GM23248 (cell line): ENCODE measurements around the gene PPP2R3B. TPM values are rescaled to one million over a fixed set of nuclear protein-coding genes. Genes with fewer than 3 reads are reported as not detected.

Experiments used
- DNase-seq: peaks from one replicate; pipeline ENCODE4 v3.0.0-alpha.2; 2015
- H2AFZ ChIP-seq: fragments of 200-600 bp; sonication (generic); 2 replicates; pipeline ENCODE4 v1.6.1; 2016; ENCODE audit warnings: antibody characterized with exemption
- H3F3A ChIP-seq: fragments of 200-600 bp; sonication (generic); 2 replicates; pipeline ENCODE4 v1.6.1; 2016; ENCODE audit warnings: mild to moderate bottlenecking, antibody characterized with exemption, mixed run types; ENCODE audit not compliant: insufficient read depth
- H3K27ac ChIP-seq: fragments of 200-600 bp; sonication (generic); 2 replicates; pipeline ENCODE4 v1.5.1; 2016; ENCODE audit warnings: mild to moderate bottlenecking
- H3K27me3 ChIP-seq: fragments of 200-600 bp; sonication (generic); replicated peaks from 2 replicates; pipeline ENCODE4 v1.6.1; 2016; ENCODE audit warnings: mild to moderate bottlenecking; ENCODE audit not compliant: insufficient read depth
- H3K36me3 ChIP-seq: fragments of 200-600 bp; sonication (generic); 2 replicates; pipeline ENCODE4 v1.6.1; 2016; ENCODE audit warnings: low read depth, mild to moderate bottlenecking
- H3K4me1 ChIP-seq: fragments of 200-600 bp; sonication (generic); 2 replicates; pipeline ENCODE4 v1.6.1; 2016; ENCODE audit warnings: mild to moderate bottlenecking; ENCODE audit not compliant: insufficient read depth
- H3K4me2 ChIP-seq: fragments of 200-600 bp; sonication (generic); one replicate; pipeline ENCODE4 v1.6.1; 2016; ENCODE audit warnings: mild to moderate bottlenecking; ENCODE audit not compliant: unreplicated experiment
- H3K4me3 ChIP-seq: fragments of 200-600 bp; sonication (generic); 2 replicates; pipeline ENCODE4 v1.5.1; 2016; ENCODE audit warnings: mild to moderate bottlenecking
- H3K79me2 ChIP-seq: fragments of 200-600 bp; sonication (generic); 2 replicates; pipeline ENCODE4 v1.6.1; 2016; ENCODE audit warnings: mild to moderate bottlenecking; ENCODE audit not compliant: insufficient read depth
- H3K9ac ChIP-seq: fragments of 200-600 bp; sonication (generic); 2 replicates; pipeline ENCODE4 v1.6.1; 2016; ENCODE audit warnings: mild to moderate bottlenecking
- H3K9me2 ChIP-seq: fragments of 200-600 bp; sonication (generic); 2 replicates; pipeline ENCODE4 v1.6.1; 2016; ENCODE audit warnings: mixed run types, mild to moderate bottlenecking, moderate library complexity; ENCODE audit not compliant: insufficient read depth
- H3K9me3 ChIP-seq: fragments of 200-600 bp; sonication (generic); one replicate; pipeline ENCODE4 v1.6.1; 2017; ENCODE audit warnings: low read depth
- H4K20me1 ChIP-seq: fragments of 200-600 bp; sonication (generic); 2 replicates; pipeline ENCODE4 v1.6.0; 2016; ENCODE audit not compliant: insufficient read depth
- EZH2 ChIP-seq: fragments of 200-600 bp; sonication (generic); IDR thresholded peaks from 2 replicates; pipeline ENCODE4 v1.6.1; 2018; ENCODE audit warnings: antibody characterized with exemption, mild to moderate bottlenecking; ENCODE audit not compliant: insufficient read depth, poor library complexity, severe bottlenecking
- EZH2phosphoT487 ChIP-seq: fragments of 200-600 bp; sonication (generic); IDR thresholded peaks from 2 replicates; pipeline ENCODE4 v1.6.1; 2018; ENCODE audit warnings: antibody characterized with exemption, moderate library complexity, mild to moderate bottlenecking, low read depth; ENCODE audit not compliant: insufficient read depth
- WGBS, 2 experiments: methylation state at CpG; one replicate each; pipeline ENCODE4 v1.1.6; 2015 to 2017; ENCODE audit warnings: low lambda C conversion rate in 2 of 2, low coverage in 1 of 2; ENCODE audit errors: missing lambda C conversion rate in 2 of 2; 5-methylcytosine and 5-hydroxymethylcytosine counted together
- in situ Hi-C: fragments of 300-500 bp; cut with MboI; formaldehyde crosslinking; loops from 2 replicates; pipeline ENCODE4 v1.15.0; 2020
- polyA plus RNA-seq: library from polyadenylated mRNA; unstranded; fragments of >200 nt; fragmentation: Nextera tagmentation; extraction: Ambion mirVana; gene quantifications from 2 replicates; pipeline ENCODE4 v1.2.1, GENCODE V29; 2016
- total RNA-seq: library from RNA; depleted of rRNA; stranded (reverse); fragments of >200 nt; shearing (Covaris generic); gene quantifications from 2 replicates; pipeline ENCODE4 v1.2.3, GENCODE V29; 2014

The PPP2R3B gene
- total and polyA plus RNA-seq, 2 experiments from 2014 or later: 7.4 to 16.6 TPM

DNA sequence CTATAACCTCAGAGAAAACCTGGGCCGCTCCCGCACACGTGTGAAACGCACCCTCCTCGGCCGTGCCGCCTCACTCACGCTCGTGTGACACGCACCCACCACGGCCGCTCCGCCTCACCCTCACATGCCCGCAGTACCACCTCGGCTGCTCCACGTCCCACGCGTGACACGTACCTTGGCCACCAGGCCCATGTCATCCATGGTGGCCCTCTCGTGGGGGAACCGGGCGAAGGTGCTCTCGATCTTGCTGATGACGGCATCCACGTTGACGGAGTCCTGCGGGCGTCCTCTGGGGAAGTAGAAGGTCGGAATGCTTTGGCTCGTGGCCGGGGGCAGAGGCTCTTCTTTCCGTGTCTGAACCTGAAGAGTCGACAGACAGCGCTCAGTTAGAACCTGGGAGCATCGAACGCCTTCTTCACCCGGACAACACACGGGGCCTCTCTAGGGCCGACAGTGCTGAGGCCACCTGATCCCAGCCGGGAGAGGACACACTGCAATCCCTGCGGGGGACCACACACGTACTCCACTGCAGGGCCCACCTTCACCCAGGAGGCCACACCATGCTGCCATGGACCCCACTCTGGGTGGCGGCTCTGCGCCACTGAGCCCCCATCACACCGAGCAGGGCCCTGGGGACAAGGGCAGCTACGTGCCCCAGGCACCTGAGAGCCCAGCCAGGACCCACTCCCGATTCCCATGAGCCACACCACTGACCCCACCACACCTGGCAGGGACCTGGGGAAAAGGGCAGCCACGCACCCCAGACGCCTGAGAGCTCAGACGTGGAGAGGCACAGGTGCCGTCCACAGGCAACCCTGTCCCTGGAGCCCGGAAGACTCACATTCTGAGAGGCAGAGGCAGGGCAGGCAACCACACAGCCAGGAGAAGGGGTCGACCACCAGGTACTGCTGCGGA, 25.2 kb downstream of the PPP2R3B start:
- H3K9me3 ChIP-seq: no peaks in the 10 kb centered on the region
- WGBS, 2 experiments: 97 to 100% methylated on average over 43 to 49 of the region's 54 CpGs
- no peaks in the 10 kb centered on the region for H3K27me3 ChIP-seq
- H3K9ac ChIP-seq: no peak overlapping the region
- H3F3A ChIP-seq: 0 out of 2 replicates have a peak, but pooled peaks cover 3% of the 10 kb centered on the region
- in situ Hi-C loops: no loop called here
- no peaks in the 10 kb centered on the region for H3K9me2 ChIP-seq
- no peak for DNase-seq
- no peaks in the 10 kb centered on the region for H4K20me1 ChIP-seq
- no peak overlapping the region for H3K27ac ChIP-seq
- no peak overlapping the region for H2AFZ ChIP-seq
- H3K4me3 ChIP-seq: no peak overlapping the region
- H3K79me2 ChIP-seq: no peaks in the 10 kb centered on the region
- no peaks in the 10 kb centered on the region for H3K4me1 ChIP-seq
- TF ChIP-seq EZH2 (no peak), EZH2phosphoT487 (no peak)
- no peak overlapping the region for H3K4me2 ChIP-seq
- no peaks in the 10 kb centered on the region for H3K36me3 ChIP-seq

DNA sequence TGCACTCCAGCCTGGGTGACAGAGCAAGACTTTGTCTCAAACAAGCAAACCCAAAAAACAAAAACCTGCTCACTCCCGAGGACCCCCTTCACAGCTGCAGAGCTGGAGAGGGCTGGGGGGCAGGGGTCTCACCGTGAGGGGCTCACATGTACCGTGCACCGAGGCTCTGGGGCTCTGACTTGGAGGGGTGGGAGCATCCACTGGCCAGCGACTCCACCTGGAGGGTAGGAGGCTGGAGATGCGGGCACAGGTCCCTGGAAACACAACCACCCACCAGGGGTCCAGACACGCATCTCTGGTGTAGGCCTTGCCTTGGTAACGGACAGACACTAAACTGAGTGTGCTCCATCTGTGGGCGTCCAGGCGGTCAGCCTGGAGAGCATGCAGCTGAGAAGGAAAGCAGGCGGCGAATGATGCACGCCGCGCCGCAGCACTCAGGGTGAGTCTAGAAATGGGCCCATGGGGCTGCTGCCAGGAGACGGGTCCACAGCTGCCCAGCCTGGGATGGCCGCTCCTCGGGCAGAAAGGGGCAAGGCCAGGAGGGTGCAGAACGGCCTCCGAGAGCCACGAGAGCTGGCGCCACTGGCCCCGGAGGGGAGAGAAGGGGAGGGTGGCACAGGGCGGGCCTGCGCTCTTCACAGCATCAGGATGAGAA, 26.1 kb downstream of the PPP2R3B start:
- no peaks in the 10 kb centered on the region for H3K27me3 ChIP-seq
- H3K79me2 ChIP-seq: no peaks in the 10 kb centered on the region
- H2AFZ ChIP-seq: no peak overlapping the region
- H3K4me2 ChIP-seq: no peak overlapping the region
- no peak overlapping the region for H3K9ac ChIP-seq
- no peak for DNase-seq
- H3K36me3 ChIP-seq: no peaks in the 10 kb centered on the region
- 0 out of 2 replicates have a peak, but pooled peaks cover 3% of the 10 kb centered on the region for H3F3A ChIP-seq
- peaks cover 4% of the 10 kb centered on the region; the same call in 1 of the 2 replicates for H3K4me1 ChIP-seq
- in situ Hi-C loops: no loop called here
- no peaks in the 10 kb centered on the region for H3K9me2 ChIP-seq
- WGBS, 2 experiments: 81 to 87% methylated on average over 20 to 26 of the region's 26 CpGs
- no peak for TF ChIP-seq EZH2
- TF ChIP-seq EZH2phosphoT487: no peak
- H3K4me3 ChIP-seq: no peak overlapping the region
- no peaks in the 10 kb centered on the region for H3K9me3 ChIP-seq
- H4K20me1 ChIP-seq: no peaks in the 10 kb centered on the region
- H3K27ac ChIP-seq: no peak overlapping the region

DNA sequence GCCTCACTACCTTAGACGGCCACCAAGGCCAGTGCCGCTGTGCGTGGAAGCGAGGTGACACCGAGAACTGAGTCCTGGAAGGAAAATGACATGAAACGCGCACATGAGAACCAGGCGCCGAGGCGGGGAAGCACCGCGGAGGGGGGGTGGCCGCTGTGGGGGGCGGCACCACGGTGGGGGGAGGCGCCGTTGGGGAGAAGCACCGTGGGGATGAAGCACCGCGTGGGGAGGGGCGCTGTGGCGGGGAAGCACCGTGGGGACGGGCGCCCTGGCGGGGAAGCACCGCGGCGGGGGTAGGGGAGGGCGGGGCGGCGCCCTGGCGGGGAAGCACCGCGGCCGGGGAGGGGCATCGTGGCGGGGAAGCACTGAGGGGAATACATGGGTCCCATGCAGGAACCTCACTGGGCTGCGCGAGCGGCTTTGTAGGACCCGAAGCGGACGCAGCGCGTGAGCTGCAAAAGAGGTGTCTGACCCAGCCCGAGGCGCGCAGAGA, 28.0 kb downstream of the PPP2R3B start:
- Histone ChIP-seq H3K4me1 (peaks cover 4% of the 10 kb centered on the region; the same call in 1 of the 2 replicates), H3K9me3 (no peaks in the 10 kb centered on the region), H4K20me1 (no peaks in the 10 kb centered on the region), H3K79me2 (no peaks in the 10 kb centered on the region), H3K36me3 (no peaks in the 10 kb centered on the region), H3K4me3 (no peak overlapping the region), H3K4me2 (no peak overlapping the region), H3K9me2 (no peaks in the 10 kb centered on the region), H3K27ac (no peak overlapping the region), H3K27me3 (no peaks in the 10 kb centered on the region), H3F3A (0 out of 2 replicates have a peak, but pooled peaks cover 3% of the 10 kb centered on the region), H3K9ac (no peak overlapping the region), H2AFZ (no peak overlapping the region)
- 95 to 99% methylated on average over 17 to 48 of the region's 49 CpGs for WGBS, 2 experiments
- DNase-seq: no peak
- TF ChIP-seq EZH2phosphoT487: no peak
- TF ChIP-seq EZH2: no peak
- in situ Hi-C loops: no loop called here

GRCh38 chrX:357693-358471, 28.8 kb downstream of the PPP2R3B start:
- Histone ChIP-seq H3K9me3 (no peaks in the 10 kb centered on the region), H3K4me1 (peaks cover 4% of the 10 kb centered on the region; the same call in 1 of the 2 replicates), H3K9me2 (no peaks in the 10 kb centered on the region), H3F3A (0 out of 2 replicates have a peak, but pooled peaks cover 3% of the 10 kb centered on the region), H2AFZ (no peak overlapping the region), H3K27me3 (no peaks in the 10 kb centered on the region), H3K36me3 (no peaks in the 10 kb centered on the region), H3K4me3 (no peak overlapping the region), H3K9ac (no peak overlapping the region), H3K27ac (no peak overlapping the region), H3K4me2 (no peak overlapping the region), H4K20me1 (no peaks in the 10 kb centered on the region), H3K79me2 (no peaks in the 10 kb centered on the region)
- peak; percentile 51 for DNase-seq
- TF ChIP-seq EZH2 (no peak), EZH2phosphoT487 (no peak)
- in situ Hi-C loops: no loop called here
- 87 to 89% methylated on average over 41 to 48 of the region's 48 CpGs for WGBS, 2 experiments
